SK-N-MC (cell line): Measurements from ENCODE around the gene CAVIN1.

Source experiments
- EZH2 ChIP-seq: fragments of 200-600 bp; sonication (generic); IDR thresholded peaks from one replicate; pipeline ENCODE4 v1.6.1; 2017; ENCODE audit warnings: antibody characterized with exemption
- FOXP2 ChIP-seq: optimal IDR thresholded peaks from 2 replicates; pipeline ENCODE3; 2011; ENCODE audit warnings: mild to moderate bottlenecking, moderate library complexity; ENCODE audit not compliant: insufficient read depth; ENCODE audit errors: extremely low read length, control extremely low read depth
- POLR2AphosphoS5 ChIP-seq: IDR thresholded peaks from 2 replicates; pipeline ENCODE4 v1.6.1; 2012; ENCODE audit warnings: mild to moderate bottlenecking, low read depth, low read length, borderline replicate concordance

DNA sequence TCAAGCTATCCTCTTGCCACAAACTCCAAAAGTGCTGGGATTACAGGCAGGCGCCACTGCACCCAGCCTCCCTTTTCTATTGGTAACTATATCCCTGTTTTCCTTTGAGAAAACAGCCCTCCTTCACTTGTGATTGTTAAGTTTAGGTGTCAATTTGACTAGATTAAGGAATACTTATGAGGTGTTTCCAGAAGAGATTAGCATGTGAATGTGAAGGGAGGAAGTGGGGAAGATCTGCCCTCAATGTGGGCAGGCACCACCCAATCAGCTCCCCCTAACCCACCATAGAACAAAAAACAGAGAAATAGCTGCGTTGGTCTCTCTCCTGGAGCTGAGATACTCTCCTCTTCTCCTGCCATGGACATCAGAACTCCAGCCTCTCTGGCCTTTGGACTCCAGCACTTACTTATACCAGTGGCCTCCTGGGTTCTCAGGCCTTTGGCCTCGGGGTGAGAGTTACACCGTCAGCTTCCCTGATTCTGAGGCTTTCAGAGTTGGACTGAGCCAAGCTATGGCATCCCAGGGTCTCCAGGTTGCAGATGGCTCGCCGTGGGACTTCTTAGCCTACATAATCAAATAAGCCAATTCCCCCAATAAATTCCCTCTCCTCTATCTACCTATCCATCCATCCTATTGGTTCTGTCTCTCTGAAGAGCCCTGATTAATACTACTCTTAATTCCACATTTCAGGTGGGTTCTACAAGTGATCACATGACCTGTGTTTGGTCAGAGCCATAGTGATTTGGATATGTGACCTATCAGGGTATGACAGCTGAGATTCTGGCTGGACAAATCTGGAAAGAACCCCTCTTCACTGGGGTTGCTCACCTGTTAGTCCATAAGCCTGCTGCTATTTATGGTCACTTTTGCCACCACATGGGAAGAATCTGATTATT is 22.9 kb downstream of the CAVIN1 start:
- no peak for TF ChIP-seq POLR2AphosphoS5
- no peak for TF ChIP-seq EZH2
- no peak for TF ChIP-seq FOXP2
